H1 (cell line): ENCODE results near the gene ZBTB7B. TPM values are rescaled to one million over a fixed set of nuclear protein-coding genes. Genes with fewer than 3 reads are reported as not detected.

ENCODE experiments used
- CTCF ChIA-PET: fragments of 300-600 bp; sonication (Branson Sonifier 250); formaldehyde crosslinking; loops from one replicate; lab custom pipeline; 2021; ENCODE audit not compliant: partially characterized antibody; lab: Charles Lee
- POLR2A ChIA-PET: fragments of 300-600 bp; sonication (Branson Sonifier 250); formaldehyde crosslinking; loops from one replicate; lab custom pipeline; 2021; ENCODE audit warnings: inconsistent platforms; ENCODE audit not compliant: partially characterized antibody; lab: Charles Lee
- DNase-seq, 2 experiments: peaks; one replicate each; pipeline versions ENCODE4 v3.0.0 to v3.0.0-alpha.2; 2010 to 2022; ENCODE audit warnings: low spot score in 2 of 2, low read depth in 1 of 2, mixed read lengths in 1 of 2
- FAIRE-seq: peaks from 2 replicates; lab custom pipeline; 2011; peaks lifted over from hg19 to GRCh38; lab: Jason Lieb, UNC
- H2AFZ ChIP-seq: 2 replicates; pipeline ENCODE4 v1.8.1; 2012; ENCODE audit warnings: low read length, inconsistent platforms
- H2AK5ac ChIP-seq: 2 replicates; pipeline ENCODE4 v1.6.1; 2013; ENCODE audit warnings: low read depth, low read length
- H2BK120ac ChIP-seq: replicated peaks from 2 replicates; pipeline ENCODE3; 2013; ENCODE audit warnings: low read depth, low read length, inconsistent platforms
- H2BK12ac ChIP-seq: 2 replicates; pipeline ENCODE4 v1.6.1; 2013; ENCODE audit warnings: low read depth, low read length
- H2BK15ac ChIP-seq: 2 replicates; pipeline ENCODE4 v1.6.1; 2013; ENCODE audit warnings: low read length
- H2BK20ac ChIP-seq: 2 replicates; pipeline ENCODE4 v1.6.1; 2013; ENCODE audit warnings: low read length
- H2BK5ac ChIP-seq: 2 replicates; pipeline ENCODE4 v1.6.1; 2013; ENCODE audit warnings: low read depth, low read length
- H3K14ac ChIP-seq: 2 replicates; pipeline ENCODE4 v1.6.1; 2013; ENCODE audit warnings: inconsistent platforms; ENCODE audit not compliant: insufficient read length
- H3K18ac ChIP-seq: 2 replicates; pipeline ENCODE4 v1.6.1; 2013; ENCODE audit warnings: low read length; ENCODE audit errors: extremely low read depth
- H3K23ac ChIP-seq: 2 replicates; pipeline ENCODE4 v1.6.1; 2013; ENCODE audit warnings: inconsistent platforms; ENCODE audit not compliant: insufficient read length
- H3K23me2 ChIP-seq: 2 replicates; pipeline ENCODE4 v1.6.1; 2013; ENCODE audit warnings: low read depth, low read length
- H3K27ac ChIP-seq: 2 replicates; pipeline ENCODE4 v1.6.1; 2011; ENCODE audit warnings: low read depth, low read length, inconsistent platforms
- H3K27me3 ChIP-seq, 4 experiments: replicated peaks in 1 of 4; 1 replicate in 1 of 4; 2 replicates in 3 of 4; pipeline versions ENCODE4 v1.6.1 to v1.8.1; 2011 to 2013; ENCODE audit warnings: low read length in 3 of 4, mild to moderate bottlenecking in 3 of 4, inconsistent platforms in 2 of 4, mixed read lengths in 2 of 4, moderate library complexity in 1 of 4; ENCODE audit not compliant: control insufficient read depth in 3 of 4, insufficient read depth in 3 of 4; ENCODE audit errors: extremely low read depth in 1 of 4
- H3K36me3 ChIP-seq, 4 experiments: 2 replicates each; pipeline versions ENCODE4 v1.6.1 to v1.8.1; 2011 to 2013; ENCODE audit warnings: mild to moderate bottlenecking in 4 of 4, low read length in 3 of 4, moderate library complexity in 2 of 4, control low read depth in 1 of 4, inconsistent platforms in 1 of 4; ENCODE audit not compliant: insufficient read depth in 4 of 4, control insufficient read depth in 2 of 4
- H3K4ac ChIP-seq: replicated peaks from 2 replicates; pipeline ENCODE3; 2013; ENCODE audit warnings: low read length, low read depth, mixed read lengths, inconsistent platforms; ENCODE audit not compliant: insufficient read length
- H3K4me1 ChIP-seq, 4 experiments: replicated peaks in 1 of 4; 1 replicate in 1 of 4; 2 replicates in 3 of 4; pipeline versions ENCODE4 v1.6.1 to v1.8.1; 2011 to 2013; ENCODE audit warnings: low read length in 3 of 4, inconsistent platforms in 2 of 4, mixed read lengths in 1 of 4; ENCODE audit not compliant: insufficient read depth in 4 of 4, control insufficient read depth in 3 of 4
- H3K4me2 ChIP-seq, 2 experiments: 2 replicates each; pipeline versions ENCODE4 v1.6.1 to v1.8.1; 2011 to 2013; ENCODE audit warnings: low read depth in 2 of 2, low read length in 2 of 2, control low read depth in 1 of 2, inconsistent platforms in 1 of 2, mild to moderate bottlenecking in 1 of 2; ENCODE audit not compliant: insufficient read depth in 1 of 2
- H3K4me3 ChIP-seq, 4 experiments: fragments of 200-600, 300-600 bp in 1 of 4; sonication (generic), shearing (Covaris generic), sonication (Bioruptor Twin) in 1 of 4; 2 replicates each; pipeline versions ENCODE4 v1.5.1 to v1.8.1; 2011 to 2016; ENCODE audit warnings: low read length in 4 of 4, low read depth in 3 of 4, control low read depth in 2 of 4, inconsistent platforms in 2 of 4, mild to moderate bottlenecking in 2 of 4, mixed read lengths in 1 of 4, moderate library complexity in 1 of 4; ENCODE audit not compliant: insufficient read depth in 2 of 4; ENCODE audit errors: extremely low read depth in 1 of 4
- H3K56ac ChIP-seq: replicated peaks from 2 replicates; pipeline ENCODE3; 2013; ENCODE audit warnings: low read depth, mild to moderate bottlenecking, mixed read lengths, low read length, inconsistent platforms; ENCODE audit not compliant: insufficient read length
- H3K79me1 ChIP-seq: 2 replicates; pipeline ENCODE4 v1.6.1; 2013; ENCODE audit warnings: low read depth, low read length, control low read depth
- H3K79me2 ChIP-seq, 2 experiments: 2 replicates each; pipeline versions ENCODE4 v1.6.1 to v1.8.1; 2012 to 2013; ENCODE audit warnings: low read length in 2 of 2, mild to moderate bottlenecking in 2 of 2, inconsistent platforms in 1 of 2; ENCODE audit not compliant: insufficient read depth in 2 of 2, control insufficient read depth in 1 of 2
- H3K9ac ChIP-seq, 4 experiments: replicated peaks in 1 of 4; 1 replicate in 1 of 4; 2 replicates in 3 of 4; pipeline versions ENCODE4 v1.6.1 to v1.8.1; 2011 to 2013; ENCODE audit warnings: low read depth in 3 of 4, low read length in 3 of 4, control low read depth in 2 of 4, mild to moderate bottlenecking in 2 of 4, moderate library complexity in 2 of 4, inconsistent platforms in 1 of 4; ENCODE audit errors: extremely low read depth in 1 of 4
- H3K9me3 ChIP-seq, 2 experiments: 2 replicates each; pipeline versions ENCODE4 v1.6.1 to v1.8.1; 2012 to 2013; ENCODE audit warnings: mild to moderate bottlenecking in 2 of 2, moderate library complexity in 2 of 2, control low read depth in 1 of 2, inconsistent platforms in 1 of 2, low read depth in 1 of 2, low read length in 1 of 2, mixed read lengths in 1 of 2; ENCODE audit not compliant: insufficient read depth in 2 of 2
- H4K20me1 ChIP-seq, 2 experiments: replicated peaks in 1 of 2; 2 replicates each; pipeline versions ENCODE3 to v1.8.1; 2011 to 2013; ENCODE audit warnings: inconsistent platforms in 2 of 2, low read length in 2 of 2, mild to moderate bottlenecking in 1 of 2; ENCODE audit not compliant: insufficient read depth in 2 of 2, control insufficient read depth in 1 of 2
- H4K5ac ChIP-seq: 2 replicates; pipeline ENCODE4 v1.6.1; 2013; ENCODE audit warnings: low read length, low read depth, mixed read lengths, inconsistent platforms; ENCODE audit not compliant: insufficient read length
- H4K8ac ChIP-seq: 2 replicates; pipeline ENCODE4 v1.8.0; 2013; ENCODE audit warnings: mild to moderate bottlenecking, moderate library complexity, low read length, inconsistent platforms; ENCODE audit not compliant: insufficient read depth; ENCODE audit errors: extremely low read depth
- H4K91ac ChIP-seq: replicated peaks from 2 replicates; pipeline ENCODE3; 2013; ENCODE audit warnings: low read length, mixed read lengths, inconsistent platforms; ENCODE audit not compliant: insufficient read length
- CTBP2 ChIP-seq: IDR thresholded peaks from 2 replicates; pipeline ENCODE4 v1.7.0; 2011; ENCODE audit warnings: borderline replicate concordance, mild to moderate bottlenecking, moderate library complexity, mixed read lengths, low read length; ENCODE audit not compliant: insufficient read depth, insufficient read length
- EGR1 ChIP-seq: IDR thresholded peaks from 2 replicates; pipeline ENCODE4 v1.6.1; 2011; ENCODE audit warnings: low read depth, low read length, borderline replicate concordance
- JUND ChIP-seq: IDR thresholded peaks from 2 replicates; pipeline ENCODE4 v1.6.1; 2011; ENCODE audit warnings: mild to moderate bottlenecking, improper control_type of control experiment, low read length
- POLR2AphosphoS5 ChIP-seq: IDR thresholded peaks from 2 replicates; pipeline ENCODE4 v1.6.1; 2011; ENCODE audit warnings: low read depth, low read length
- SP2 ChIP-seq: IDR thresholded peaks from 2 replicates; pipeline ENCODE4 v1.6.1; 2012; ENCODE audit warnings: mild to moderate bottlenecking, low read length, inconsistent platforms
- SRF ChIP-seq: IDR thresholded peaks from 2 replicates; pipeline ENCODE4 v1.6.1; 2011; ENCODE audit warnings: mild to moderate bottlenecking, low read depth, low read length, moderate library complexity
- TAF1 ChIP-seq: IDR thresholded peaks from 2 replicates; pipeline ENCODE4 v1.6.1; 2011; ENCODE audit warnings: mild to moderate bottlenecking, low read depth, low read length
- WGBS, 2 experiments: shearing (Covaris generic) in 1 of 2; methylation state at CpG; one replicate each; pipeline versions ENCODE4 v1.1.6 to v1.1.7; 2013 to 2015; ENCODE audit warnings: low lambda C conversion rate in 2 of 2, mixed read lengths in 2 of 2, inconsistent platforms in 1 of 2, low coverage in 1 of 2, missing lambda C conversion rate in 1 of 2; ENCODE audit not compliant: insufficient replicate concordance in 2 of 2, insufficient coverage in 1 of 2, insufficient read length in 1 of 2; ENCODE audit errors: extremely low coverage in 1 of 2, missing lambda C conversion rate in 1 of 2; 5-methylcytosine and 5-hydroxymethylcytosine counted together
- polyA plus RNA-seq, 7 experiments: library from polyadenylated mRNA; depleted of rRNA in 3 of 7; stranded (reverse) in 5 of 7; unstranded in 2 of 7; fragments of >200 nt in 5 of 7; fragments of 200-250 nt in 2 of 7; gene quantifications; 1 replicate in 5 of 7; 2 replicates in 1 of 7; 4 replicates in 1 of 7; pipeline versions ENCODE4 v1.2.1 to v1.2.3, GENCODE V29; 2011 to 2013; ENCODE audit warnings: missing spikeins in 2 of 7, mixed read lengths in 2 of 7
- total RNA-seq: library from RNA; stranded (reverse); fragmentation: NEBNext Ultra II Directional; extraction: Animal tissue kit (Norgen Biotek cat#: 25700); gene quantifications from 2 replicates; pipeline ENCODE4 v1.2.1, GENCODE V29; 2021
- TF ChIP-seq, protein P1 (sequence below), 3 experiments: IDR thresholded peaks; 1 replicate in 2 of 3; 2 replicates in 1 of 3; pipeline versions ENCODE4 v1.5.1 to v1.6.1; 2011; ENCODE audit warnings: low read length in 3 of 3, mild to moderate bottlenecking in 3 of 3, inconsistent platforms in 2 of 3, low read depth in 1 of 3, moderate library complexity in 1 of 3; ENCODE audit not compliant: insufficient read depth in 1 of 3; ENCODE audit errors: control extremely low read depth in 1 of 3
- TF ChIP-seq, protein P2 (sequence below): IDR thresholded peaks from 2 replicates; pipeline ENCODE4 v1.6.1; 2012; ENCODE audit warnings: low read length, inconsistent platforms

ZBTB7B gene
- total and polyA plus RNA-seq, 2 of the 8 experiments (the other 6 are each of a cell fraction or from before 2014, with no cell fraction given), result 24.5 to 36.9 TPM

DNA sequence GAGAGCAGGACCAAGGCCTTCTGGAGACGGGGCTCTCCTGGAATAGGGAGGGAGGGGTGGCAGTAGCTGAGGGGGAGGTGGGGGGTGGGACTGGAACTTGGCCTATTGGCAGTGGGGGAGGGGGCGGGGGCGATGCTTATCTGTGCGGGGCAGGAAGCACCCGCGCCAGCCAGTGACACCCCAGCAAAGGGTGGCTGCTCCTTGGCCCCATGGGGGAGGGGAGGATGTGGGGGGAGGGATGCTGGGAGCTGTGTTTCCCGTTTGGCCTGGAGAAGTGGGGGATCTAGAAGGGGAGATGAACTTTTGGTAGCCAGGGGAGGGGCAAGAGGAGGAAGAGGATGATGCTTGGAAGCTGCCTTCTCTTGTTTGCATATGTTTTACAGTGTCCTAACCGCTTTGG is 11.0 kb downstream of the ZBTB7B start:
- Histone ChIP-seq H3K4me2 (no peak overlapping the region), H3K79me1 (peaks cover 7% of the 10 kb centered on the region; the same call in 1 of the 2 replicates), H4K5ac (no peak overlapping the region), H2BK120ac (no peak overlapping the region), H2BK12ac (0 out of 2 replicates have a peak overlapping the region, but pooled peaks have one; percentile 39), H3K4me1 (peaks cover 8 to 43% (median 35%) of the 10 kb centered on the region in 4 experiments), H3K4me3 (no peak overlapping the region), H2BK5ac (no peak overlapping the region), H3K27ac (no peak overlapping the region), H3K27me3 (no peaks in the 10 kb centered on the region), H3K56ac (no peak overlapping the region), H3K9ac (no peak overlapping the region), H3K14ac (no peak overlapping the region), H3K23me2 (no peaks in the 10 kb centered on the region; the same call in 1 of the 2 replicates), H3K18ac (no peak overlapping the region), H2AK5ac (no peak overlapping the region), H3K9me3 (no peaks in the 10 kb centered on the region), H2BK20ac (no peak overlapping the region), H2AFZ (no peak overlapping the region), H3K23ac (no peak overlapping the region), H4K8ac (no peak overlapping the region), H3K36me3 (peaks cover 0 to 29% (median 13%) of the 10 kb centered on the region in 4 experiments; a peak in 4 of 8 replicates), H4K91ac (no peak overlapping the region), H4K20me1 (no peaks in the 10 kb centered on the region), H3K4ac (no peak overlapping the region), H2BK15ac (peak overlapping the region; percentile 98; the same call in 1 of the 2 replicates), H3K79me2 (peaks cover 0 to 15% of the 10 kb centered on the region in 2 experiments; a peak in 2 of 4 replicates)
- CTCF ChIA-PET, result interaction anchor here (0.7 to 18.6 kb wide), 5 partner anchors 16 to 49 kb away, joined by 3 to 354 read pairs (median 9); partner anchors contain the start of genes ADAM15, EFNA4, LENEP and ZBTB7B
- WGBS, 2 experiments, result 73% methylated on average over 2 of the region's 8 CpGs; no CpG with 5 or more reads in 1 of the 2 experiments
- DNase-seq (no peak), FAIRE-seq (no peak)
- POLR2A ChIA-PET, result interaction anchor here (0.9 to 14.8 kb wide), 6 partner anchors 8 to 71 kb away, joined by 3 to 128 read pairs (median 23); partner anchors contain the start of genes CKS1B, FLAD1, LENEP and SHC1
- TF ChIP-seq, protein P1, sequence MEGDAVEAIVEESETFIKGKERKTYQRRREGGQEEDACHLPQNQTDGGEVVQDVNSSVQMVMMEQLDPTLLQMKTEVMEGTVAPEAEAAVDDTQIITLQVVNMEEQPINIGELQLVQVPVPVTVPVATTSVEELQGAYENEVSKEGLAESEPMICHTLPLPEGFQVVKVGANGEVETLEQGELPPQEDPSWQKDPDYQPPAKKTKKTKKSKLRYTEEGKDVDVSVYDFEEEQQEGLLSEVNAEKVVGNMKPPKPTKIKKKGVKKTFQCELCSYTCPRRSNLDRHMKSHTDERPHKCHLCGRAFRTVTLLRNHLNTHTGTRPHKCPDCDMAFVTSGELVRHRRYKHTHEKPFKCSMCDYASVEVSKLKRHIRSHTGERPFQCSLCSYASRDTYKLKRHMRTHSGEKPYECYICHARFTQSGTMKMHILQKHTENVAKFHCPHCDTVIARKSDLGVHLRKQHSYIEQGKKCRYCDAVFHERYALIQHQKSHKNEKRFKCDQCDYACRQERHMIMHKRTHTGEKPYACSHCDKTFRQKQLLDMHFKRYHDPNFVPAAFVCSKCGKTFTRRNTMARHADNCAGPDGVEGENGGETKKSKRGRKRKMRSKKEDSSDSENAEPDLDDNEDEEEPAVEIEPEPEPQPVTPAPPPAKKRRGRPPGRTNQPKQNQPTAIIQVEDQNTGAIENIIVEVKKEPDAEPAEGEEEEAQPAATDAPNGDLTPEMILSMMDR (IDR thresholded peaks at IDR 0.05; ENCODE audit: control extremely low read depth in 1 of 3, insufficient read depth in 1 of 3, low read depth in 1 of 3, low read length in 3 of 3), result no peak
- TF ChIP-seq TAF1, result no peak
- no peak for TF ChIP-seq POLR2AphosphoS5
- TF ChIP-seq, protein P2, sequence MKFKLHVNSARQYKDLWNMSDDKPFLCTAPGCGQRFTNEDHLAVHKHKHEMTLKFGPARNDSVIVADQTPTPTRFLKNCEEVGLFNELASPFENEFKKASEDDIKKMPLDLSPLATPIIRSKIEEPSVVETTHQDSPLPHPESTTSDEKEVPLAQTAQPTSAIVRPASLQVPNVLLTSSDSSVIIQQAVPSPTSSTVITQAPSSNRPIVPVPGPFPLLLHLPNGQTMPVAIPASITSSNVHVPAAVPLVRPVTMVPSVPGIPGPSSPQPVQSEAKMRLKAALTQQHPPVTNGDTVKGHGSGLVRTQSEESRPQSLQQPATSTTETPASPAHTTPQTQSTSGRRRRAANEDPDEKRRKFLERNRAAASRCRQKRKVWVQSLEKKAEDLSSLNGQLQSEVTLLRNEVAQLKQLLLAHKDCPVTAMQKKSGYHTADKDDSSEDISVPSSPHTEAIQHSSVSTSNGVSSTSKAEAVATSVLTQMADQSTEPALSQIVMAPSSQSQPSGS, result no peak
- TF ChIP-seq EGR1, result no peak
- no peak for TF ChIP-seq SP2
- TF ChIP-seq CTBP2, result no peak
- no peak for TF ChIP-seq JUND
- TF ChIP-seq SRF, result no peak
